GM12878 (cell line): ENCODE results near the gene PSMD1.

ENCODE experiments used
- CBFB ChIP-seq: IDR thresholded peaks from 2 replicates; pipeline ENCODE4 v1.6.1; 2016; ENCODE audit warnings: antibody characterized with exemption, low read depth
- CTCF ChIP-seq, 3 experiments: IDR thresholded peaks in 2 of 3; conservative IDR thresholded peaks in 1 of 3; 2 replicates each; pipeline ENCODE4 v1.5.1; 2011; ENCODE audit warnings: low read depth in 3 of 3, low read length in 3 of 3, mild to moderate bottlenecking in 3 of 3, control low read depth in 2 of 3, moderate library complexity in 2 of 3, inconsistent platforms in 1 of 3, mixed read lengths in 1 of 3; ENCODE audit not compliant: control insufficient read depth in 2 of 3, insufficient read depth in 1 of 3; ENCODE audit errors: extremely low read depth in 1 of 3
- DPF2 ChIP-seq: fragments of 450-650 bp; IDR thresholded peaks from 2 replicates; pipeline ENCODE4 v1.6.1; 2017; ENCODE audit warnings: mild to moderate bottlenecking
- ESRRA ChIP-seq: IDR thresholded peaks from 2 replicates; pipeline ENCODE4 v1.6.1; 2012; ENCODE audit warnings: mild to moderate bottlenecking, low read length, improper control_type of control experiment
- FOXM1 ChIP-seq: IDR thresholded peaks from 2 replicates; pipeline ENCODE4 v1.6.1; 2012; ENCODE audit warnings: low read depth, mild to moderate bottlenecking, inconsistent platforms, low read length, moderate library complexity
- KDM1A ChIP-seq: fragments of 200-600 bp; sonication (generic); IDR thresholded peaks from 2 replicates; pipeline ENCODE4 v1.6.1; 2016; ENCODE audit warnings: borderline replicate concordance
- MEF2B ChIP-seq: fragments of 450-650 bp; IDR thresholded peaks from 2 replicates; pipeline ENCODE4 v1.6.1; 2018; ENCODE audit warnings: mild to moderate bottlenecking, moderate library complexity; ENCODE audit not compliant: partially characterized antibody, poor library complexity, severe bottlenecking
- NKRF ChIP-seq: fragments of 450-650 bp; conservative IDR thresholded peaks from 2 replicates; pipeline ENCODE4 v1.6.1; 2017; ENCODE audit warnings: mild to moderate bottlenecking, moderate library complexity
- NR2C1 ChIP-seq: fragments of 450-650 bp; IDR thresholded peaks from 2 replicates; pipeline ENCODE4 v1.6.1; 2017; ENCODE audit warnings: antibody characterized with exemption, mild to moderate bottlenecking, moderate library complexity
- POLR2AphosphoS5 ChIP-seq: IDR thresholded peaks from 2 replicates; pipeline ENCODE4 v1.6.1; 2011; ENCODE audit warnings: mild to moderate bottlenecking, low read length, inconsistent platforms
- SIN3A ChIP-seq: IDR thresholded peaks from 2 replicates; pipeline ENCODE4 v1.6.1; 2012; ENCODE audit warnings: low read depth, low read length, improper control_type of control experiment
- SMC3 ChIP-seq: IDR thresholded peaks from 2 replicates; pipeline ENCODE4 v1.6.1; 2011; ENCODE audit warnings: low read length, improper control_type of control experiment, borderline replicate concordance
- YY1 ChIP-seq: IDR thresholded peaks from 2 replicates; pipeline ENCODE4 v1.6.1; 2011; ENCODE audit warnings: low read depth, mild to moderate bottlenecking, low read length
- ZNF384 ChIP-seq: IDR thresholded peaks from 2 replicates; pipeline ENCODE4 v1.6.1; 2012; ENCODE audit warnings: low read depth, mild to moderate bottlenecking, low read length, improper control_type of control experiment, borderline replicate concordance

DNA sequence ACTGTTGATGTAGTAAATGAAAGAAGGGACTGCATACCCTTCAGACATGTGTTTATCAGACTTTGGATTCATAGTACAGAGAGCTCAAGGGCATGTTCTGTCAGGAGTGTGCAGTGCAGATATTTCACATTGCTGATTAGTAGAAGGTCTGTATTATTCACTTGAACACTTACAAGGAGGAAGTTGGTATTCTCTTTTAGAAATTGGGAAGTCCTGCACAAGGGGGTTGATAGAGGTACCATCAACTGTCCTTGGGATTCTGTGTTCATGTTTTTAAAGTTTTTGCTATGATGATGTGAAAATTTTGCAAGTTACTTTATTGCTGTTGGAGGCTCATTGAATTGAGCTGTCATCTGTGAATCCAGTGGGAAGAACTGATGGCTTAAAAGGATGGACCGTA, 6.7 kb downstream of the PSMD1 start:
- TF ChIP-seq CTCF (IDR thresholded peaks at IDR 0.05 in 2 of 3, conservative IDR thresholded peaks at IDR 0.05 in 1 of 3; ENCODE audit: control insufficient read depth in 2 of 3, extremely low read depth in 1 of 3, insufficient read depth in 1 of 3, low read depth in 3 of 3, low read length in 3 of 3) (no peak), KDM1A (no peak), SMC3 (no peak), YY1 (no peak), POLR2AphosphoS5 (no peak), DPF2 (no peak), NKRF (no peak), FOXM1 (no peak), NR2C1 (no peak), ZNF384 (no peak), MEF2B (no peak), CBFB (no peak), ESRRA (no peak), SIN3A (no peak)
